Erythroblast (primary cell): ENCODE data around the gene UBD.

Experiments
- GATA1 ChIP-seq: IDR thresholded peaks from 2 replicates; pipeline ENCODE4 v1.6.1; 2011; ENCODE audit warnings: low read depth, mild to moderate bottlenecking, control low read depth, low read length, moderate library complexity
- POLR2A ChIP-seq: IDR thresholded peaks from 2 replicates; pipeline ENCODE4 v1.6.1; 2011; ENCODE audit warnings: mild to moderate bottlenecking, low read length

DNA sequence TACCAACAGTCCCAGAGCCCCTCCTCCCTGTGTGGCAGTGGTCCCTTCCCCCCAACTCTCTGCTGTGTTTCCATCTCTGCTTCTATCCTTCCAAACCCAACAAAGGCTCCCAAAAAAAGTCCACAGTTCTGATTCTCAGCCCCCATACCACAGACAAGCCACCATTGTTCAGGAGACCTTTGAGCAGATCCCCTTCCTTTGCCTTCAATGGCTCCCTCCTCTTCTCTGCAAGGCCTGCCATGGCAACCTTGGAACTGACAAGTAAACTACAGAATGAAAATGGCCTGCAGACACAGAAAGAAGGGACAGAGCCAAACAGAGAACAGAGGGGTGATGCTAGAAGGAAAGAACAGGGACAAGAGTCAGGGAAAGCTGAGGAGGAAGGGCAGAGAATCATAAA is 48.6 kb upstream of the UBD start:
- TF ChIP-seq GATA1 (no peak), POLR2A (no peak)
